ENCODE results near the gene SLF2.

DNA sequence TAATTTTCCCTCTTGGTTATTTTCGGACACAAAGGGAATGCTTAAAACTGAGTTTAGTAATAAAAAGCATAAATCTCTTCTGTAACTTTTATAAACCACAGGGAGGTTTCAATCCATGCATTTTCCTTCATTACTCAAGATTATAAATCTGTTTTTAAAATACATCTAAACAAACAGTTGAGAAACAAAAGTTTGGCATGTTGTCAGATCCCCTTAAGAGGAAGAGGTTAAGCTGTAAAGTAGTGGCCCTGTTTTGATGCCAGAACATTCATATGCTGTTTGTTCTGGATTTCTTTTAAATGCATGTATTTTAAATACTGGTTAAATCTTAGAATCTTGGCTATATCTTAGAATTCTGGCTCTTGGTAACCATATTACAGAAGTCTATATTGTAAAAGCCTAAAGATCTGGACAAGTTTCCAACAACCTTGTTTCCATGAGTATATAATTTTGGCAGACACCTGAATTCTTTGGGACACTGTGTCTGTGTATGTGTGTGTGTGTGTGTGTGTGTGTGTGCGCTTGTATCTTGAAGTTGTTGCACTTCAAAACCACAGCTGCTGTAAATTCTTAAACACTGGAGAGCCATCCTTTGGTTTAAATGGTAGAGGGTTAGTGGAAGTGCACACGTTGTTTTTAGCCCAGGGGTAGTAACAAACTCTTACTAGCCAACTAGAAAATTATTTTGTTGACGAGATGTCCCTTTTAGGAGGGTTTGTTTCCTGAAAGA, 49.8 kb downstream of the SLF2 start:
- TF ChIP-seq, protein P1, sequence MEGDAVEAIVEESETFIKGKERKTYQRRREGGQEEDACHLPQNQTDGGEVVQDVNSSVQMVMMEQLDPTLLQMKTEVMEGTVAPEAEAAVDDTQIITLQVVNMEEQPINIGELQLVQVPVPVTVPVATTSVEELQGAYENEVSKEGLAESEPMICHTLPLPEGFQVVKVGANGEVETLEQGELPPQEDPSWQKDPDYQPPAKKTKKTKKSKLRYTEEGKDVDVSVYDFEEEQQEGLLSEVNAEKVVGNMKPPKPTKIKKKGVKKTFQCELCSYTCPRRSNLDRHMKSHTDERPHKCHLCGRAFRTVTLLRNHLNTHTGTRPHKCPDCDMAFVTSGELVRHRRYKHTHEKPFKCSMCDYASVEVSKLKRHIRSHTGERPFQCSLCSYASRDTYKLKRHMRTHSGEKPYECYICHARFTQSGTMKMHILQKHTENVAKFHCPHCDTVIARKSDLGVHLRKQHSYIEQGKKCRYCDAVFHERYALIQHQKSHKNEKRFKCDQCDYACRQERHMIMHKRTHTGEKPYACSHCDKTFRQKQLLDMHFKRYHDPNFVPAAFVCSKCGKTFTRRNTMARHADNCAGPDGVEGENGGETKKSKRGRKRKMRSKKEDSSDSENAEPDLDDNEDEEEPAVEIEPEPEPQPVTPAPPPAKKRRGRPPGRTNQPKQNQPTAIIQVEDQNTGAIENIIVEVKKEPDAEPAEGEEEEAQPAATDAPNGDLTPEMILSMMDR (IDR thresholded peaks at IDR 0.05): no peak
- no peak for TF ChIP-seq POLR2AphosphoS5 (IDR thresholded peaks at IDR 0.05)
- no peak for TF ChIP-seq EP300 (IDR thresholded peaks at IDR 0.05)
